Liver (tissue), 9 donors: ENCODE results near the gene NSUN2. TPM values are rescaled to one million over a fixed set of nuclear protein-coding genes. Genes with fewer than 3 reads are reported as not detected.

Source experiments
- DNase-seq: peaks from one replicate; pipeline ENCODE4 v3.0.0-alpha.2; 2017; ENCODE audit warnings: low spot score
- H3K27ac ChIP-seq, 2 donors: one replicate each; pipeline ENCODE4 v1.7.0; 2013; ENCODE audit warnings: inconsistent platforms in 2 of 2, low read length in 2 of 2, control low read depth in 1 of 2, low read depth in 1 of 2, mild to moderate bottlenecking in 1 of 2
- H3K27me3 ChIP-seq, 4 donors: one replicate each; pipeline versions ENCODE4 v1.6.1 to v1.7.0; 2013; ENCODE audit warnings: low read length in 3 of 4, inconsistent platforms in 1 of 4, mild to moderate bottlenecking in 1 of 4, moderate library complexity in 1 of 4; ENCODE audit not compliant: control insufficient read depth in 4 of 4, insufficient read depth in 4 of 4
- H3K36me3 ChIP-seq, 4 donors: one replicate each; pipeline versions ENCODE4 v1.6.1 to v1.7.0; 2013; ENCODE audit warnings: low read length in 3 of 4, mild to moderate bottlenecking in 3 of 4, low read depth in 1 of 4, moderate library complexity in 1 of 4; ENCODE audit not compliant: control insufficient read depth in 4 of 4, insufficient read depth in 3 of 4
- H3K4me1 ChIP-seq, 4 donors: one replicate each; pipeline versions ENCODE4 v1.6.1 to v1.7.0; 2013; ENCODE audit warnings: low read length in 3 of 4, mild to moderate bottlenecking in 3 of 4, moderate library complexity in 1 of 4; ENCODE audit not compliant: control insufficient read depth in 4 of 4, insufficient read depth in 4 of 4
- H3K4me3 ChIP-seq, 3 donors: one replicate each; pipeline versions ENCODE4 v1.6.1 to v1.7.0; 2013; ENCODE audit warnings: low read length in 3 of 3, control low read depth in 1 of 3, low read depth in 1 of 3, mild to moderate bottlenecking in 1 of 3
- H3K9ac ChIP-seq, 2 donors: one replicate each; pipeline ENCODE4 v1.7.0; 2013; ENCODE audit warnings: low read length in 2 of 2, mild to moderate bottlenecking in 2 of 2, moderate library complexity in 2 of 2, control low read depth in 1 of 2, low read depth in 1 of 2
- H3K9me3 ChIP-seq, 4 donors: one replicate each; pipeline versions ENCODE4 v1.6.1 to v1.7.0; 2013; ENCODE audit warnings: low read length in 3 of 4; ENCODE audit not compliant: control insufficient read depth in 4 of 4
- ATF3 ChIP-seq: IDR thresholded peaks from 2 replicates; pipeline ENCODE4 v1.6.1; 2016; ENCODE audit warnings: antibody characterized with exemption
- CTCF ChIP-seq: fragments of 150-350 bp; IDR thresholded peaks from 2 replicates; pipeline ENCODE4 v1.5.1; 2017; ENCODE audit warnings: improper control_type of control experiment, low read depth, low read length; ENCODE audit not compliant: missing input control
- EGR1 ChIP-seq, 2 donors: IDR thresholded peaks; 2 replicates each; pipeline ENCODE4 v1.6.1; 2016 to 2018; ENCODE audit warnings: antibody characterized with exemption in 2 of 2, low read depth in 2 of 2
- GABPA ChIP-seq, 2 donors: IDR thresholded peaks in 1 of 2; conservative IDR thresholded peaks in 1 of 2; 2 replicates each; pipeline ENCODE4 v1.6.1; 2016; ENCODE audit warnings: antibody characterized with exemption in 2 of 2, mild to moderate bottlenecking in 1 of 2, moderate library complexity in 1 of 2
- HNF4A ChIP-seq, 2 donors: conservative IDR thresholded peaks; 2 replicates each; pipeline ENCODE4 v1.6.1; 2016; ENCODE audit warnings: antibody characterized with exemption in 2 of 2, mild to moderate bottlenecking in 2 of 2
- HNF4G ChIP-seq: IDR thresholded peaks from 2 replicates; pipeline ENCODE4 v1.6.1; 2016; ENCODE audit warnings: antibody characterized with exemption
- JUND ChIP-seq, 2 donors: IDR thresholded peaks; 2 replicates each; pipeline ENCODE4 v1.6.1; 2016; ENCODE audit warnings: antibody characterized with exemption in 2 of 2
- NR2F2 ChIP-seq: IDR thresholded peaks from 2 replicates; pipeline ENCODE4 v1.6.1; 2016; ENCODE audit warnings: antibody characterized with exemption
- RAD21 ChIP-seq, 2 donors: IDR thresholded peaks; 2 replicates each; pipeline ENCODE4 v1.6.1; 2016; ENCODE audit warnings: antibody characterized with exemption in 2 of 2, mild to moderate bottlenecking in 2 of 2
- REST ChIP-seq: IDR thresholded peaks from 2 replicates; pipeline ENCODE4 v1.6.1; 2016; ENCODE audit warnings: antibody characterized with exemption, mild to moderate bottlenecking
- RXRA ChIP-seq, 2 donors: IDR thresholded peaks; 2 replicates each; pipeline ENCODE4 v1.6.1; 2017 to 2018; ENCODE audit warnings: antibody characterized with exemption in 2 of 2, mild to moderate bottlenecking in 1 of 2
- SP1 ChIP-seq: IDR thresholded peaks from 2 replicates; pipeline ENCODE4 v1.6.1; 2018; ENCODE audit warnings: antibody characterized with exemption, mild to moderate bottlenecking
- TAF1 ChIP-seq: conservative IDR thresholded peaks from 2 replicates; pipeline ENCODE4 v1.6.1; 2016; ENCODE audit warnings: antibody characterized with exemption, mild to moderate bottlenecking
- YY1 ChIP-seq: IDR thresholded peaks from 2 replicates; pipeline ENCODE4 v1.6.1; 2016; ENCODE audit warnings: antibody characterized with exemption, mild to moderate bottlenecking
- ZBTB33 ChIP-seq: IDR thresholded peaks from 2 replicates; pipeline ENCODE4 v1.6.1; 2016; ENCODE audit warnings: antibody characterized with exemption
- WGBS: extraction: QIAGEN DNeasy Blood & Tissue Kit; methylation state at CpG from one replicate; pipeline ENCODE4 v1.1.7; 2013; 5-methylcytosine and 5-hydroxymethylcytosine counted together
- polyA plus RNA-seq, 2 donors: library from polyadenylated mRNA; stranded (reverse) in 1 of 2; unstranded in 1 of 2; fragments of 200-250 nt in 1 of 2; fragments of >200 nt in 1 of 2; fragmentation: Nextera tagmentation in 1 of 2; extraction: Ambion mirVana in 1 of 2; gene quantifications; one replicate each; pipeline versions ENCODE4 v1.2.1 to v1.2.3, GENCODE V29; 2013 to 2015
- total RNA-seq, 2 donors: library from RNA; depleted of rRNA; stranded (reverse); fragments of >200 nt; gene quantifications; one replicate each; pipeline ENCODE4 v1.2.3, GENCODE V29; 2014
- donor health status: healthy.
- donor health status: healthy.
- donor health status: healthy.
- donor health status: healthy.
- donor health status: healthy.

Gene NSUN2
- total and polyA plus RNA-seq, 4 donors, result 26.9 to 52.2 (median 28.1) TPM

- H3K9me3 ChIP-seq, result no peaks in the 10 kb centered on the region
- TF ChIP-seq SP1 (no peak), TAF1 (no peak), HNF4A (conservative IDR thresholded peaks at IDR 0.05) (no peak)
- 94% methylated on average over 4 of the region's 4 CpGs for WGBS
- no peaks in the 10 kb centered on the region for H3K4me1 ChIP-seq
- no peak overlapping the region for H3K4me3 ChIP-seq
- DNase-seq, result no peak
- no peak overlapping the region for H3K9ac ChIP-seq
- no peaks in the 10 kb centered on the region for H3K36me3 ChIP-seq
- no peaks in the 10 kb centered on the region for H3K27me3 ChIP-seq
- no peak overlapping the region for H3K27ac ChIP-seq
Measured at GRCh38 chr5:6554812-6555211, 78.0 kb downstream of the NSUN2 start.

- Histone ChIP-seq H3K27me3 (no peaks in the 10 kb centered on the region), H3K4me1 (no peaks in the 10 kb centered on the region), H3K4me3 (no peak overlapping the region), H3K27ac (no peak overlapping the region), H3K9me3 (no peaks in the 10 kb centered on the region), H3K9ac (no peak overlapping the region), H3K36me3 (no peaks in the 10 kb centered on the region)
- TF ChIP-seq HNF4G (no peak), ZBTB33 (no peak), YY1 (no peak), RAD21 (IDR thresholded peaks at IDR 0.05) (no peak), ATF3 (no peak), RXRA (IDR thresholded peaks at IDR 0.05) (no peak), TAF1 (no peak), CTCF (no peak), NR2F2 (no peak), SP1 (no peak), EGR1 (IDR thresholded peaks at IDR 0.05; ENCODE audit: low read depth in 2 of 2) (no peak), HNF4A (conservative IDR thresholded peaks at IDR 0.05) (no peak), GABPA (IDR thresholded peaks at IDR 0.05 in 1 of 2, conservative IDR thresholded peaks at IDR 0.05 in 1 of 2) (no peak), JUND (IDR thresholded peaks at IDR 0.05) (no peak), REST (no peak)
- WGBS, result 85% methylated on average over 11 of the region's 11 CpGs
- DNase-seq, result peak; percentile 16
Measured at GRCh38 chr5:6553972-6554371, 78.9 kb downstream of the NSUN2 start.
